A549 (cell line): ENCODE data around the gene AUTS2. TPM values are rescaled to one million over a fixed set of nuclear protein-coding genes. Genes with fewer than 3 reads are reported as not detected.

Experiments used
- ATAC-seq, 2 experiments: fragments of 200-7000 bp in 1 of 2; fragments of >200 bp in 1 of 2; cut with Nextera tagmentation in 1 of 2; cut with Tn5 transposase in 1 of 2; 3 replicates each; pipeline versions ENCODE4 v1.8.0 to v1.9.1; 2018 to 2020; ENCODE audit warnings: mild to moderate bottlenecking in 1 of 2, moderate library complexity in 1 of 2
- CTCF ChIA-PET: fragments of 300-600 bp; sonication (Branson Sonifier 250); formaldehyde crosslinking; extraction: SDS; loops from one replicate; lab custom pipeline; 2021; ENCODE audit warnings: antibody characterized with exemption, inconsistent platforms; lab: Yijun Ruan, JAX
- POLR2A ChIA-PET: fragments of 350-600 bp; formaldehyde crosslinking; extraction: SDS; loops from one replicate; lab custom pipeline; 2021; ENCODE audit warnings: antibody characterized with exemption, inconsistent platforms; lab: Yijun Ruan, JAX
- DNase-seq, 2 experiments: peaks; one replicate each; pipeline versions ENCODE4 v3.0.0 to v3.0.0-alpha.2; 2011 to 2016; ENCODE audit warnings: low read depth in 1 of 2, low spot score in 1 of 2
- FAIRE-seq: peaks from 2 replicates; lab custom pipeline; 2011; peaks lifted over from hg19 to GRCh38; lab: Jason Lieb, UNC
- H3K27ac ChIP-seq, 2 experiments: fragments of >200 bp; sonication (Bioruptor Twin); formaldehyde crosslinking; 3 replicates each; pipeline ENCODE4 v1.5.1; 2016 to 2017
- H3K4me1 ChIP-seq: fragments of >200 bp; sonication (Bioruptor Twin); formaldehyde crosslinking; 3 replicates; pipeline ENCODE4 v1.6.1; 2016
- H3K4me2 ChIP-seq: fragments of >200 bp; sonication (Bioruptor Twin); formaldehyde crosslinking; 3 replicates; pipeline ENCODE4 v1.6.1; 2016
- H3K4me3 ChIP-seq: fragments of >200 bp; sonication (Bioruptor Twin); formaldehyde crosslinking; 3 replicates; pipeline ENCODE4 v1.5.1; 2016
- H3K9me3 ChIP-seq: fragments of >200 bp; sonication (Bioruptor Twin); formaldehyde crosslinking; 3 replicates; pipeline ENCODE4 v1.6.1; 2016
- BHLHE40 ChIP-seq: IDR thresholded peaks from 2 replicates; pipeline ENCODE4 v1.6.1; 2012; ENCODE audit warnings: low read depth, low read length, inconsistent platforms
- CBX2 ChIP-seq: fragments of 200-600 bp; sonication (generic); IDR thresholded peaks from 2 replicates; pipeline ENCODE4 v1.6.1; 2016; ENCODE audit warnings: low read depth, mild to moderate bottlenecking, borderline replicate concordance
- CBX8 ChIP-seq: fragments of 200-600 bp; sonication (generic); IDR thresholded peaks from 2 replicates; pipeline ENCODE4 v1.6.1; 2016
- CHD2 ChIP-seq: fragments of 150-350 bp; IDR thresholded peaks from 2 replicates; pipeline ENCODE4 v1.6.1; 2014; ENCODE audit warnings: low read length; ENCODE audit not compliant: partially characterized antibody
- ESRRA ChIP-seq: fragments of 150-350 bp; IDR thresholded peaks from 2 replicates; pipeline ENCODE4 v1.6.1; 2014; ENCODE audit warnings: mild to moderate bottlenecking, low read length, borderline replicate concordance
- FOSB ChIP-seq: fragments of 250-450 bp; sonication (Bioruptor Pico); IDR thresholded peaks from 2 replicates; pipeline ENCODE4 v1.5.0; 2020; ENCODE audit warnings: mild to moderate bottlenecking, moderate library complexity
- FOXS1 ChIP-seq: fragments of 250-450 bp; sonication (Bioruptor Pico); IDR thresholded peaks from 2 replicates; pipeline ENCODE4 v1.5.0; 2020; ENCODE audit warnings: mild to moderate bottlenecking, moderate library complexity
- GATA3 ChIP-seq: IDR thresholded peaks from 2 replicates; pipeline ENCODE4 v1.6.1; 2012; ENCODE audit warnings: borderline replicate concordance
- HEYL ChIP-seq: fragments of 250-450 bp; sonication (Bioruptor Pico); IDR thresholded peaks from 2 replicates; pipeline ENCODE4 v1.8.0; 2021; ENCODE audit warnings: mild to moderate bottlenecking, moderate library complexity
- HOXB13 ChIP-seq: fragments of 250-450 bp; sonication (Bioruptor Pico); IDR thresholded peaks from 2 replicates; pipeline ENCODE4 v1.5.0; 2020; ENCODE audit warnings: low read depth, mild to moderate bottlenecking, moderate library complexity
- JUNB ChIP-seq: fragments of >200 bp; sonication (Bioruptor Twin); formaldehyde crosslinking; IDR thresholded peaks from 2 replicates; pipeline ENCODE4 v1.6.1; 2016
- KDM1A ChIP-seq: fragments of 200-600 bp; sonication (generic); IDR thresholded peaks from 2 replicates; pipeline ENCODE4 v1.6.1; 2016; ENCODE audit warnings: low read depth, mild to moderate bottlenecking
- KDM5A ChIP-seq: fragments of 200-600 bp; sonication (generic); IDR thresholded peaks from 2 replicates; pipeline ENCODE4 v1.6.1; 2016; ENCODE audit warnings: antibody characterized with exemption, mild to moderate bottlenecking
- MAZ ChIP-seq: fragments of 150-350 bp; IDR thresholded peaks from 2 replicates; pipeline ENCODE4 v1.6.1; 2014; ENCODE audit warnings: antibody characterized with exemption, low read depth, low read length, borderline replicate concordance
- MYC ChIP-seq: IDR thresholded peaks from 2 replicates; pipeline ENCODE4 v1.6.1; 2012; ENCODE audit warnings: mild to moderate bottlenecking, inconsistent platforms, low read length, improper control_type of control experiment, borderline replicate concordance
- NFE2L2 ChIP-seq: fragments of 150-350 bp; conservative IDR thresholded peaks from 2 replicates; pipeline ENCODE4 v1.6.1; 2014; ENCODE audit warnings: low read length
- NR3C1 ChIP-seq: fragments of >200 bp; sonication (Bioruptor Twin); formaldehyde crosslinking; IDR thresholded peaks from 3 replicates; pipeline ENCODE4 v1.6.1; 2017
- POLR2AphosphoS2 ChIP-seq: conservative IDR thresholded peaks from 2 replicates; pipeline ENCODE4 v1.6.1; 2012; ENCODE audit warnings: low read length, improper control_type of control experiment, inconsistent platforms
- RARB ChIP-seq: fragments of 250-450 bp; sonication (Bioruptor Pico); IDR thresholded peaks from 2 replicates; pipeline ENCODE4 v1.8.0; 2021; ENCODE audit warnings: mild to moderate bottlenecking, moderate library complexity
- RCOR1 ChIP-seq: fragments of 150-350 bp; IDR thresholded peaks from 2 replicates; pipeline ENCODE4 v1.6.1; 2014; ENCODE audit warnings: antibody characterized with exemption, low read length, low read depth
- RNF2 ChIP-seq: fragments of 200-600 bp; sonication (generic); IDR thresholded peaks from 2 replicates; pipeline ENCODE4 v1.6.1; 2016; ENCODE audit warnings: low read depth, mild to moderate bottlenecking, antibody characterized with exemption, moderate library complexity, borderline replicate concordance
- TFCP2L1 ChIP-seq: fragments of 250-450 bp; sonication (Bioruptor Pico); IDR thresholded peaks from 2 replicates; pipeline ENCODE4 v1.5.0; 2021; ENCODE audit warnings: mild to moderate bottlenecking
- WGBS: methylation state at CpG from one replicate; pipeline ENCODE4 v1.1.6; 2017; ENCODE audit errors: missing lambda C conversion rate; 5-methylcytosine and 5-hydroxymethylcytosine counted together
- polyA plus RNA-seq, 4 experiments: library from polyadenylated mRNA; depleted of rRNA in 3 of 4; stranded (reverse); fragments of >200 nt; fragmentation: RNase III in 1 of 4; extraction: RNeasy Plus Mini Kit Qiagen cat#74134 plus additional on column Dnase treatment in 1 of 4; gene quantifications; 2 replicates in 3 of 4; 3 replicates in 1 of 4; pipeline ENCODE4 v1.2.3, GENCODE V29; 2011 to 2017
- TF ChIP-seq, protein P1 (sequence below): fragments of >200 bp; sonication (Bioruptor Twin); formaldehyde crosslinking; IDR thresholded peaks from 2 replicates; pipeline ENCODE4 v1.6.1; 2016
- TF ChIP-seq, protein P2 (sequence below): IDR thresholded peaks from 2 replicates; pipeline ENCODE4 v1.6.1; 2012; ENCODE audit warnings: low read depth, borderline replicate concordance
- TF ChIP-seq, protein P3 (sequence below): IDR thresholded peaks from 2 replicates; pipeline ENCODE4 v1.6.1; 2012
- TF ChIP-seq, protein P4 (sequence below): fragments of 150-350 bp; IDR thresholded peaks from 2 replicates; pipeline ENCODE4 v1.6.1; 2014; ENCODE audit warnings: low read depth, mild to moderate bottlenecking, low read length

AUTS2 gene
- polyA plus RNA-seq, 2 of the 4 experiments (the other 2 are of a cell fraction): 1.6 to 3.6 TPM

DNA sequence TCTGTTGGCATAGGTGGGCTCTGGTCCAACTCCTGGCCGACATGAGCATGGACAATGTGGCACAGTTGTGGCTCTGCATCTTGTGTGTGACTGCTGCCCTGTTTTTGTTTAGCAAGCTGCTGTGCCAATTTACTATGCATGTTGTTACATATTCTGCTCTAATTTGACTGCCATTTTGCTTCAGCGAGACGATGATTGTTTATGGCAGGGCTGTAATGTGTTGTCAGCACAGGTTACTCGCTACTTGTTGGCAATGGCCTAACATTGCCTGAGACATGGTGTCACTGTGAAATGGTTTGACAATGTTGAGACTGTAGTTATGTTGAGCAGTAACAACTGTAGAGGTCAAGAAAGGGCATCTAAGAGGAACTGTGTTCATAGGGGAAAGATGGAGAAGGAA is 659.6 kb downstream of the AUTS2 start (continued):
- TF ChIP-seq, protein P1, sequence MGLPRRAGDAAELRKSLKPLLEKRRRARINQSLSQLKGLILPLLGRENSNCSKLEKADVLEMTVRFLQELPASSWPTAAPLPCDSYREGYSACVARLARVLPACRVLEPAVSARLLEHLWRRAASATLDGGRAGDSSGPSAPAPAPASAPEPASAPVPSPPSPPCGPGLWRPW: no peak
- TF ChIP-seq POLR2AphosphoS2 (no peak), NR3C1 (no peak), GATA3 (no peak), CHD2 (no peak), MAZ (no peak), CBX8 (no peak), NFE2L2 (no peak), KDM1A (no peak), RNF2 (no peak), HEYL (CRISPR knock-in tag) (no peak)
- TF ChIP-seq, protein P2, sequence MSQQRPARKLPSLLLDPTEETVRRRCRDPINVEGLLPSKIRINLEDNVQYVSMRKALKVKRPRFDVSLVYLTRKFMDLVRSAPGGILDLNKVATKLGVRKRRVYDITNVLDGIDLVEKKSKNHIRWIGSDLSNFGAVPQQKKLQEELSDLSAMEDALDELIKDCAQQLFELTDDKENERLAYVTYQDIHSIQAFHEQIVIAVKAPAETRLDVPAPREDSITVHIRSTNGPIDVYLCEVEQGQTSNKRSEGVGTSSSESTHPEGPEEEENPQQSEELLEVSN: no peak
- TF ChIP-seq, all 56 proteins: peak for 0

DNA sequence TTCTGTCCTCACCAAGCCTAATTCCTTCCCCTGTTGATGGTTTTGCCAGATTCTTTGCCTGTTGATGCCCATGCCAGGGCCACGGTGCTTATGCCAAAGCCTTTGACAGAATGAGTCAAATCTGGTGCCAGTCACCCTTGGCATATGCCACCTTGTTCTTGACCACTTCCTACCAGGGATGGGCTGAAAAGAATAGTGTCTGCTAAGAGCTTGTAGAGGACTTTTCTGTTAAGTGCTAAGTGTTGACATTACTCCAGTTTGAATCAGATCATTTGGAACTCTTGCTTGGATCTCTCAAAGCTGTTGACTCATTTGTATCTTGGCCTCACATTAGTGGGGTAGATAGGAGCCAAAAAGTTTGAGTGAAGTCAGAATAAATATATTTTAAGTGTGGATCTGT is 661.2 kb downstream of the AUTS2 start:
- Histone ChIP-seq H3K4me2 (no peak overlapping the region), H3K9me3 (no peaks in the 10 kb centered on the region), H3K27ac (no peak overlapping the region), H3K4me3 (no peak overlapping the region), H3K4me1 (no peaks in the 10 kb centered on the region)
- no peak for ATAC-seq
- no peak for DNase-seq
- whole genome bisulfite sequencing: 0% methylated on average over 1 of the region's 1 CpG
- TF ChIP-seq HEYL (CRISPR knock-in tag): no peak
- no peak for TF ChIP-seq HOXB13
- TF ChIP-seq, protein P3, sequence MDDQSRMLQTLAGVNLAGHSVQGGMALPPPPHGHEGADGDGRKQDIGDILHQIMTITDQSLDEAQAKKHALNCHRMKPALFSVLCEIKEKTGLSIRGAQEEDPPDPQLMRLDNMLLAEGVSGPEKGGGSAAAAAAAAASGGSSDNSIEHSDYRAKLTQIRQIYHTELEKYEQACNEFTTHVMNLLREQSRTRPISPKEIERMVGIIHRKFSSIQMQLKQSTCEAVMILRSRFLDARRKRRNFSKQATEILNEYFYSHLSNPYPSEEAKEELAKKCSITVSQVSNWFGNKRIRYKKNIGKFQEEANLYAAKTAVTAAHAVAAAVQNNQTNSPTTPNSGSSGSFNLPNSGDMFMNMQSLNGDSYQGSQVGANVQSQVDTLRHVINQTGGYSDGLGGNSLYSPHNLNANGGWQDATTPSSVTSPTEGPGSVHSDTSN: no peak
- TF ChIP-seq, protein P4, sequence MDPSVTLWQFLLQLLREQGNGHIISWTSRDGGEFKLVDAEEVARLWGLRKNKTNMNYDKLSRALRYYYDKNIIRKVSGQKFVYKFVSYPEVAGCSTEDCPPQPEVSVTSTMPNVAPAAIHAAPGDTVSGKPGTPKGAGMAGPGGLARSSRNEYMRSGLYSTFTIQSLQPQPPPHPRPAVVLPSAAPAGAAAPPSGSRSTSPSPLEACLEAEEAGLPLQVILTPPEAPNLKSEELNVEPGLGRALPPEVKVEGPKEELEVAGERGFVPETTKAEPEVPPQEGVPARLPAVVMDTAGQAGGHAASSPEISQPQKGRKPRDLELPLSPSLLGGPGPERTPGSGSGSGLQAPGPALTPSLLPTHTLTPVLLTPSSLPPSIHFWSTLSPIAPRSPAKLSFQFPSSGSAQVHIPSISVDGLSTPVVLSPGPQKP: no peak
- no peak for TF ChIP-seq FOXS1 (CRISPR knock-in tag)
- no peak for TF ChIP-seq JUNB
- TF ChIP-seq MYC: no peak
- no peak for TF ChIP-seq FOSB (CRISPR knock-in tag)
- TF ChIP-seq ESRRA: no peak
- no peak for TF ChIP-seq RARB (CRISPR knock-in tag)
- TF ChIP-seq RCOR1: no peak
- no peak for TF ChIP-seq TFCP2L1 (CRISPR knock-in tag)
- no peak for TF ChIP-seq CBX2
- no peak for TF ChIP-seq RNF2
- no peak for TF ChIP-seq KDM5A
- no peak for TF ChIP-seq BHLHE40
- no peak for TF ChIP-seq CHD2
- no peak for FAIRE-seq
- CTCF ChIA-PET: no interaction called here
- POLR2A ChIA-PET: no interaction called here
